Subcutaneous abdominal adipose tissue (tissue), 5 donors: ENCODE measurements around the gene CBFB.
"Not testable (repeated sequence)": the region's sequence is repeated elsewhere in the genome, so short reads cannot be mapped to it uniquely, and the experiment has no call there.

Experiments used
- H3K27ac ChIP-seq: one replicate; pipeline ENCODE4 v1.7.0; 2013; ENCODE audit warnings: low read depth, mild to moderate bottlenecking, inconsistent platforms, low read length, moderate library complexity
- H3K27me3 ChIP-seq, 5 donors: one replicate each; pipeline ENCODE4 v1.7.0; 2013; ENCODE audit warnings: low read length in 5 of 5, inconsistent platforms in 1 of 5; ENCODE audit not compliant: control insufficient read depth in 5 of 5, insufficient read depth in 4 of 5
- H3K36me3 ChIP-seq, 5 donors: one replicate each; pipeline ENCODE4 v1.7.0; 2013; ENCODE audit warnings: low read length in 5 of 5; ENCODE audit not compliant: control insufficient read depth in 5 of 5, insufficient read depth in 5 of 5
- H3K4me1 ChIP-seq, 5 donors: one replicate each; pipeline ENCODE4 v1.7.0; 2013; ENCODE audit warnings: low read length in 5 of 5, mild to moderate bottlenecking in 3 of 5, moderate library complexity in 1 of 5; ENCODE audit not compliant: control insufficient read depth in 5 of 5, insufficient read depth in 5 of 5
- H3K4me3 ChIP-seq, 5 donors: one replicate each; pipeline ENCODE4 v1.7.0; 2013; ENCODE audit warnings: low read length in 5 of 5, low read depth in 1 of 5
- H3K9ac ChIP-seq, 5 donors: one replicate each; pipeline ENCODE4 v1.7.0; 2013; ENCODE audit warnings: low read length in 5 of 5, mild to moderate bottlenecking in 4 of 5, moderate library complexity in 3 of 5
- H3K9me3 ChIP-seq, 5 donors: one replicate each; pipeline ENCODE4 v1.7.0; 2013; ENCODE audit warnings: low read length in 5 of 5; ENCODE audit not compliant: control insufficient read depth in 5 of 5
- donor health status: healthy.
- donor health status: healthy.
- donor health status: healthy.
- donor health status: healthy.
- donor health status: healthy.

Gene CBFB

GRCh38 chr16:67028696-67029253 is at the start of gene CBFB:
Gene CBFB, plus strand, starts transcription at chr16:67029149. Its CDS starts 259 bp downstream, at chr16:67029408.
- H3K27me3 ChIP-seq, result no peaks in the 10 kb centered on the region
- peak within 1 kb of the TSS; percentile 90 for H3K27ac ChIP-seq
- H3K9ac ChIP-seq, result peak within 1 kb of the TSS; percentile 89 to 97 (median 93)
- H3K9me3 ChIP-seq, result no peaks in the 10 kb centered on the region
- peaks cover 0 to 3% (median 0%) of the 10 kb centered on the region in 5 donors for H3K36me3 ChIP-seq
- peak within 1 kb of the TSS; percentile 83 to 87 (median 85) for H3K4me3 ChIP-seq
- peaks cover 0 to 30% (median 25%) of the 10 kb centered on the region in 5 donors for H3K4me1 ChIP-seq

- Histone ChIP-seq H3K27me3 (no peaks in the 10 kb centered on the region), H3K9me3 (no peaks in the 10 kb centered on the region), H3K4me3 (no peak overlapping the region), H3K36me3 (no peaks in the 10 kb centered on the region), H3K9ac (no peak overlapping the region), H3K27ac (no peak overlapping the region), H3K4me1 (peaks cover 0 to 15% (median 5%) of the 10 kb centered on the region in 5 donors)
These were observed 45.9 kb upstream of the CBFB start for GRCh38 chr16:66983033-66983432.

- Histone ChIP-seq H3K27me3 (no peaks in the 10 kb centered on the region), H3K27ac (no peak overlapping the region), H3K9ac (no peak overlapping the region), H3K4me3 (no peak overlapping the region), H3K4me1 (peaks cover 0 to 5% (median 0%) of the 10 kb centered on the region in 5 donors), H3K36me3 (no peaks in the 10 kb centered on the region), H3K9me3 (no peaks in the 10 kb centered on the region)
These were observed 44.0 kb upstream of the CBFB start for GRCh38 chr16:66984892-66985311.

- Histone ChIP-seq H3K36me3 (no peaks in the 10 kb centered on the region), H3K4me3 (no peak overlapping the region), H3K27ac (no peak overlapping the region), H3K27me3 (no peaks in the 10 kb centered on the region), H3K9ac (no peak overlapping the region), H3K9me3 (no peaks in the 10 kb centered on the region), H3K4me1 (peaks cover 0 to 5% (median 0%) of the 10 kb centered on the region in 5 donors)
These were observed 42.4 kb upstream of the CBFB start for GRCh38 chr16:66986559-66986958.

- Histone ChIP-seq H3K4me3 (no peak within 1 kb of the TSS), H3K27me3 (no peaks in the 10 kb centered on the region), H3K4me1 (peaks cover 0 to 5% (median 0%) of the 10 kb centered on the region in 5 donors), H3K9me3 (no peaks in the 10 kb centered on the region), H3K9ac (no peak within 1 kb of the TSS), H3K36me3 (no peaks in the 10 kb centered on the region), H3K27ac (no peak within 1 kb of the TSS)
These were observed 40.7 kb upstream of the CBFB start, which contains the start of gene CES4A for GRCh38 chr16:66988197-66988788. Gene CES4A, plus strand, starts transcription at chr16:66988589. Its CDS starts 184 bp downstream, at chr16:66988773.

- H3K27ac ChIP-seq, result no peak overlapping the region
- no peaks in the 10 kb centered on the region for H3K36me3 ChIP-seq
- no peak overlapping the region for H3K9ac ChIP-seq
- no peak overlapping the region for H3K4me3 ChIP-seq
- H3K9me3 ChIP-seq, result no peaks in the 10 kb centered on the region
- no peaks in the 10 kb centered on the region for H3K27me3 ChIP-seq
- H3K4me1 ChIP-seq, result peaks cover 0 to 10% (median 5%) of the 10 kb centered on the region in 5 donors
These were observed 37.3 kb upstream of the CBFB start for GRCh38 chr16:66991545-66992077.

- not testable (repeated sequence) for H3K27me3 ChIP-seq, H3K9ac ChIP-seq, H3K9me3 ChIP-seq, H3K27ac ChIP-seq, H3K36me3 ChIP-seq, H3K4me1 ChIP-seq, H3K4me3 ChIP-seq
These were observed 35.4 kb upstream of the CBFB start for GRCh38 chr16:66993558-66993957.

GRCh38 chr16:66996324-66996982 is 32.5 kb upstream of the CBFB start:
- Histone ChIP-seq H3K27me3 (peaks cover 0 to 2% (median 0%) of the 10 kb centered on the region in 5 donors), H3K9me3 (no peaks in the 10 kb centered on the region), H3K4me3 (no peak overlapping the region), H3K27ac (no peak overlapping the region), H3K36me3 (no peaks in the 10 kb centered on the region), H3K9ac (no peak overlapping the region), H3K4me1 (peaks cover 0 to 23% (median 20%) of the 10 kb centered on the region in 5 donors)

GRCh38 chr16:66996983-66997358 is 32.0 kb upstream of the CBFB start:
- Histone ChIP-seq H3K27me3 (peaks cover 0 to 5% (median 2%) of the 10 kb centered on the region in 5 donors), H3K27ac (no peak overlapping the region), H3K4me1 (peaks cover 0 to 25% (median 20%) of the 10 kb centered on the region in 5 donors), H3K9me3 (no peaks in the 10 kb centered on the region), H3K36me3 (no peaks in the 10 kb centered on the region), H3K9ac (no peak overlapping the region), H3K4me3 (no peak overlapping the region)
